Keratinocyte (primary cell): ENCODE results near the gene B9D2.

Source experiments
- EZH2 ChIP-seq: IDR thresholded peaks from one replicate; pipeline ENCODE4 v1.6.1; 2012; ENCODE audit warnings: inconsistent platforms, mild to moderate bottlenecking, low read length, moderate library complexity
- TF ChIP-seq, protein P1 (sequence below), 3 experiments: IDR thresholded peaks in 1 of 3; conservative IDR thresholded peaks in 1 of 3; optimal IDR thresholded peaks in 1 of 3; 2 replicates in 2 of 3; 3 replicates in 1 of 3; pipeline versions ENCODE3 to v1.5.1; 2011; ENCODE audit warnings: low read length in 3 of 3, mild to moderate bottlenecking in 3 of 3, moderate library complexity in 2 of 3, control low read depth in 1 of 3, inconsistent platforms in 1 of 3; ENCODE audit not compliant: insufficient read depth in 2 of 3; ENCODE audit errors: extremely low read depth in 1 of 3

DNA sequence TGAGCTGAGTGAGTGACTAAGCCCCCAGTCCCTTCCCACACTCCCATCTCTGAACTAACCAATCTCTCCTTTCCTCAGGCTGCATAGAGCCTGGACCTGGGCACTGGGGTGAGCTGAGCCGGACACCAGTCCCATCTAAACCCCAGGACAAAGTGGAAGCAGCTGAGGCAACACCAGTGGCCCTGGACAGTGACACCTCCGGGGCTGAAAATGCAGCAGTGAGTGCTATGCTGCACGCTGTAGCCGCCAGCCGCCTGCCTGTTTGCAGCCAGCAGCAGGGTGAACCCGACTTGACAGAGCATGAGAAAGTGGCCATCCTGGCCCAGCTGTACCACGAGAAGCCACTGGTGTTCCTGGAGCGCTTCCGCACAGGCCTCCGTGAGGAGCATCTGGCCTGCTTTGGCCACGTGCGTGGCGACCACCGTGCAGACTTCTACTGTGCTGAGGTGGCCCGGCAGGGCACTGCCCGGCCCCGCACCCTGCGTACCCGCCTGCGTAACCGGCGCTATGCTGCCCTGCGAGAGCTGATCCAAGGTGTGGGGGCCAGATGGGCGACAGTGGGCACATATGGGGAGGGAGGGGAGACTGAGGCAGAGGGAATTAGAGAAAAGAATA is 47.5 kb downstream of the B9D2 start:
- TF ChIP-seq EZH2, result no peak
- TF ChIP-seq, protein P1, sequence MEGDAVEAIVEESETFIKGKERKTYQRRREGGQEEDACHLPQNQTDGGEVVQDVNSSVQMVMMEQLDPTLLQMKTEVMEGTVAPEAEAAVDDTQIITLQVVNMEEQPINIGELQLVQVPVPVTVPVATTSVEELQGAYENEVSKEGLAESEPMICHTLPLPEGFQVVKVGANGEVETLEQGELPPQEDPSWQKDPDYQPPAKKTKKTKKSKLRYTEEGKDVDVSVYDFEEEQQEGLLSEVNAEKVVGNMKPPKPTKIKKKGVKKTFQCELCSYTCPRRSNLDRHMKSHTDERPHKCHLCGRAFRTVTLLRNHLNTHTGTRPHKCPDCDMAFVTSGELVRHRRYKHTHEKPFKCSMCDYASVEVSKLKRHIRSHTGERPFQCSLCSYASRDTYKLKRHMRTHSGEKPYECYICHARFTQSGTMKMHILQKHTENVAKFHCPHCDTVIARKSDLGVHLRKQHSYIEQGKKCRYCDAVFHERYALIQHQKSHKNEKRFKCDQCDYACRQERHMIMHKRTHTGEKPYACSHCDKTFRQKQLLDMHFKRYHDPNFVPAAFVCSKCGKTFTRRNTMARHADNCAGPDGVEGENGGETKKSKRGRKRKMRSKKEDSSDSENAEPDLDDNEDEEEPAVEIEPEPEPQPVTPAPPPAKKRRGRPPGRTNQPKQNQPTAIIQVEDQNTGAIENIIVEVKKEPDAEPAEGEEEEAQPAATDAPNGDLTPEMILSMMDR (optimal IDR thresholded peaks at IDR 0.05 in 1 of 3, IDR thresholded peaks at IDR 0.05 in 1 of 3, conservative IDR thresholded peaks at IDR 0.05 in 1 of 3; ENCODE audit: extremely low read depth in 1 of 3, insufficient read depth in 2 of 3, low read length in 3 of 3), result no peak
